Liver (tissue), 9 donors: ENCODE data around the gene DEPDC5. TPM values are rescaled to one million over a fixed set of nuclear protein-coding genes. Genes with fewer than 3 reads are reported as not detected.

ENCODE experiments used
- DNase-seq: peaks from one replicate; pipeline ENCODE4 v3.0.0-alpha.2; 2017; ENCODE audit warnings: low spot score
- H3K27ac ChIP-seq, 2 donors: one replicate each; pipeline ENCODE4 v1.7.0; 2013; ENCODE audit warnings: inconsistent platforms in 2 of 2, low read length in 2 of 2, control low read depth in 1 of 2, low read depth in 1 of 2, mild to moderate bottlenecking in 1 of 2
- H3K27me3 ChIP-seq, 4 donors: one replicate each; pipeline versions ENCODE4 v1.6.1 to v1.7.0; 2013; ENCODE audit warnings: low read length in 3 of 4, inconsistent platforms in 1 of 4, mild to moderate bottlenecking in 1 of 4, moderate library complexity in 1 of 4; ENCODE audit not compliant: control insufficient read depth in 4 of 4, insufficient read depth in 4 of 4
- H3K36me3 ChIP-seq, 4 donors: one replicate each; pipeline versions ENCODE4 v1.6.1 to v1.7.0; 2013; ENCODE audit warnings: low read length in 3 of 4, mild to moderate bottlenecking in 3 of 4, low read depth in 1 of 4, moderate library complexity in 1 of 4; ENCODE audit not compliant: control insufficient read depth in 4 of 4, insufficient read depth in 3 of 4
- H3K4me1 ChIP-seq, 4 donors: one replicate each; pipeline versions ENCODE4 v1.6.1 to v1.7.0; 2013; ENCODE audit warnings: low read length in 3 of 4, mild to moderate bottlenecking in 3 of 4, moderate library complexity in 1 of 4; ENCODE audit not compliant: control insufficient read depth in 4 of 4, insufficient read depth in 4 of 4
- H3K4me3 ChIP-seq, 3 donors: one replicate each; pipeline versions ENCODE4 v1.6.1 to v1.7.0; 2013; ENCODE audit warnings: low read length in 3 of 3, control low read depth in 1 of 3, low read depth in 1 of 3, mild to moderate bottlenecking in 1 of 3
- H3K9ac ChIP-seq, 2 donors: one replicate each; pipeline ENCODE4 v1.7.0; 2013; ENCODE audit warnings: low read length in 2 of 2, mild to moderate bottlenecking in 2 of 2, moderate library complexity in 2 of 2, control low read depth in 1 of 2, low read depth in 1 of 2
- H3K9me3 ChIP-seq, 4 donors: one replicate each; pipeline versions ENCODE4 v1.6.1 to v1.7.0; 2013; ENCODE audit warnings: low read length in 3 of 4; ENCODE audit not compliant: control insufficient read depth in 4 of 4
- FOXA1 ChIP-seq: IDR thresholded peaks from 2 replicates; pipeline ENCODE4 v1.6.1; 2016; ENCODE audit warnings: antibody characterized with exemption
- FOXA2 ChIP-seq: IDR thresholded peaks from 2 replicates; pipeline ENCODE4 v1.6.1; 2016; ENCODE audit warnings: antibody characterized with exemption
- GABPA ChIP-seq, 2 donors: IDR thresholded peaks in 1 of 2; conservative IDR thresholded peaks in 1 of 2; 2 replicates each; pipeline ENCODE4 v1.6.1; 2016; ENCODE audit warnings: antibody characterized with exemption in 2 of 2, mild to moderate bottlenecking in 1 of 2, moderate library complexity in 1 of 2
- HNF4A ChIP-seq, 2 donors: conservative IDR thresholded peaks; 2 replicates each; pipeline ENCODE4 v1.6.1; 2016; ENCODE audit warnings: antibody characterized with exemption in 2 of 2, mild to moderate bottlenecking in 2 of 2
- HNF4G ChIP-seq: IDR thresholded peaks from 2 replicates; pipeline ENCODE4 v1.6.1; 2016; ENCODE audit warnings: antibody characterized with exemption
- JUND ChIP-seq, 2 donors: IDR thresholded peaks; 2 replicates each; pipeline ENCODE4 v1.6.1; 2016; ENCODE audit warnings: antibody characterized with exemption in 2 of 2
- RAD21 ChIP-seq, 2 donors: IDR thresholded peaks; 2 replicates each; pipeline ENCODE4 v1.6.1; 2016; ENCODE audit warnings: antibody characterized with exemption in 2 of 2, mild to moderate bottlenecking in 2 of 2
- RXRA ChIP-seq, 2 donors: IDR thresholded peaks; 2 replicates each; pipeline ENCODE4 v1.6.1; 2017 to 2018; ENCODE audit warnings: antibody characterized with exemption in 2 of 2, mild to moderate bottlenecking in 1 of 2
- SP1 ChIP-seq: IDR thresholded peaks from 2 replicates; pipeline ENCODE4 v1.6.1; 2018; ENCODE audit warnings: antibody characterized with exemption, mild to moderate bottlenecking
- TAF1 ChIP-seq: conservative IDR thresholded peaks from 2 replicates; pipeline ENCODE4 v1.6.1; 2016; ENCODE audit warnings: antibody characterized with exemption, mild to moderate bottlenecking
- YY1 ChIP-seq: IDR thresholded peaks from 2 replicates; pipeline ENCODE4 v1.6.1; 2016; ENCODE audit warnings: antibody characterized with exemption, mild to moderate bottlenecking
- WGBS: extraction: QIAGEN DNeasy Blood & Tissue Kit; methylation state at CpG from one replicate; pipeline ENCODE4 v1.1.7; 2013; 5-methylcytosine and 5-hydroxymethylcytosine counted together
- polyA plus RNA-seq, 2 donors: library from polyadenylated mRNA; stranded (reverse) in 1 of 2; unstranded in 1 of 2; fragments of 200-250 nt in 1 of 2; fragments of >200 nt in 1 of 2; fragmentation: Nextera tagmentation in 1 of 2; extraction: Ambion mirVana in 1 of 2; gene quantifications; one replicate each; pipeline versions ENCODE4 v1.2.1 to v1.2.3, GENCODE V29; 2013 to 2015
- total RNA-seq, 2 donors: library from RNA; depleted of rRNA; stranded (reverse); fragments of >200 nt; gene quantifications; one replicate each; pipeline ENCODE4 v1.2.3, GENCODE V29; 2014
- TF ChIP-seq, protein P1 (sequence below): fragments of 150-350 bp; IDR thresholded peaks from 2 replicates; pipeline ENCODE4 v1.5.1; 2017; ENCODE audit warnings: improper control_type of control experiment, low read depth, low read length; ENCODE audit not compliant: missing input control
- TF ChIP-seq, protein P2 (sequence below): IDR thresholded peaks from 2 replicates; pipeline ENCODE4 v1.6.1; 2016; ENCODE audit warnings: antibody characterized with exemption
- TF ChIP-seq, protein P3 (sequence below): IDR thresholded peaks from 2 replicates; pipeline ENCODE4 v1.6.1; 2016; ENCODE audit warnings: antibody characterized with exemption
- TF ChIP-seq, protein P4 (sequence below): IDR thresholded peaks from 2 replicates; pipeline ENCODE4 v1.6.1; 2016; ENCODE audit warnings: antibody characterized with exemption, mild to moderate bottlenecking
- TF ChIP-seq, protein P5 (sequence below): IDR thresholded peaks from 2 replicates; pipeline ENCODE4 v1.6.1; 2016; ENCODE audit warnings: antibody characterized with exemption
- donor health status: healthy.
- donor health status: healthy.
- donor health status: healthy.
- donor health status: healthy.
- donor health status: healthy.

Gene DEPDC5
- total and polyA plus RNA-seq, 4 donors = 5.5 to 19.4 (median 12.6) TPM

DNA sequence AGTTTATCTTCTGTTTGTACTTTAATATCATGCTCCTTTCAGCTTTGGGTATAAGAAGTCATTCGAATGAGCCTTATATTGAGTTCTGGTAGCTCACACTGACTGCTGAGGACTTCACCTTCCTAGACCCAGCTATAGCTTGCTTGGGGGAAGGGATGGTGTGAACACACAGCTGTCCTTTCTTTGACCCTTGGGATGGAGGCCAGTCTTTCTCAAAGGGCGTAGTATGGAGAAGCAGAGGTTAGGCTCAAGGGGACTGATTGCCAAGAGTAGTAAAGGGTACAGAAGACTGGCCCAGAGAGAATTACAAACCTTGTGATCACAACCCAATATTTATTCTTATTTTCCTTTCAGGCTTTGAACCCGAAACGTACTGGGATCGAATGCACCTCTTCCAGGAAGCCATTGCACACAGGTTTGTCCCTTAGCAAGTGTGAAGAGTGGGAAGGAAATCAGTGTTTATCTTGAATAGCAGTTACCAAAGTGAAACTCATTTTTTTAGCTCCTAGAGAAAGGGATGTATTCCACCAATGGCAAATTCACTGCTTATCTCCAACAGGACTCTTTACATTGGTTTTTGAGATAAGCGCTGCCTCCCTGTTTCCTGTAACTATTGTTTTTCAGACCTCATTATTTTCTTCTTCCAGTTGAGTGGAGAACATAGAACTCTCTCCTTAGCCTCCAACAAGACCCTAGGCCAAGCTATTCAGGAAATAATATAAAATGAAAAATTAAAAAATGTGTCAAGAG, 147.7 kb downstream of the DEPDC5 start:
- H3K9ac ChIP-seq = no peak overlapping the region
- WGBS = 85% methylated on average over 6 of the region's 6 CpGs
- H3K27me3 ChIP-seq = no peaks in the 10 kb centered on the region
- DNase-seq = no peak
- H3K27ac ChIP-seq = no peak overlapping the region
- TF ChIP-seq TAF1 (no peak), RAD21 (IDR thresholded peaks at IDR 0.05) (no peak), GABPA (IDR thresholded peaks at IDR 0.05 in 1 of 2, conservative IDR thresholded peaks at IDR 0.05 in 1 of 2) (no peak), SP1 (no peak), RXRA (IDR thresholded peaks at IDR 0.05) (no peak), FOXA2 (no peak), HNF4G (no peak), HNF4A (conservative IDR thresholded peaks at IDR 0.05) (no peak), JUND (IDR thresholded peaks at IDR 0.05) (no peak), YY1 (no peak), FOXA1 (no peak)
- TF ChIP-seq, protein P1, sequence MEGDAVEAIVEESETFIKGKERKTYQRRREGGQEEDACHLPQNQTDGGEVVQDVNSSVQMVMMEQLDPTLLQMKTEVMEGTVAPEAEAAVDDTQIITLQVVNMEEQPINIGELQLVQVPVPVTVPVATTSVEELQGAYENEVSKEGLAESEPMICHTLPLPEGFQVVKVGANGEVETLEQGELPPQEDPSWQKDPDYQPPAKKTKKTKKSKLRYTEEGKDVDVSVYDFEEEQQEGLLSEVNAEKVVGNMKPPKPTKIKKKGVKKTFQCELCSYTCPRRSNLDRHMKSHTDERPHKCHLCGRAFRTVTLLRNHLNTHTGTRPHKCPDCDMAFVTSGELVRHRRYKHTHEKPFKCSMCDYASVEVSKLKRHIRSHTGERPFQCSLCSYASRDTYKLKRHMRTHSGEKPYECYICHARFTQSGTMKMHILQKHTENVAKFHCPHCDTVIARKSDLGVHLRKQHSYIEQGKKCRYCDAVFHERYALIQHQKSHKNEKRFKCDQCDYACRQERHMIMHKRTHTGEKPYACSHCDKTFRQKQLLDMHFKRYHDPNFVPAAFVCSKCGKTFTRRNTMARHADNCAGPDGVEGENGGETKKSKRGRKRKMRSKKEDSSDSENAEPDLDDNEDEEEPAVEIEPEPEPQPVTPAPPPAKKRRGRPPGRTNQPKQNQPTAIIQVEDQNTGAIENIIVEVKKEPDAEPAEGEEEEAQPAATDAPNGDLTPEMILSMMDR = no peak
- TF ChIP-seq, protein P2, sequence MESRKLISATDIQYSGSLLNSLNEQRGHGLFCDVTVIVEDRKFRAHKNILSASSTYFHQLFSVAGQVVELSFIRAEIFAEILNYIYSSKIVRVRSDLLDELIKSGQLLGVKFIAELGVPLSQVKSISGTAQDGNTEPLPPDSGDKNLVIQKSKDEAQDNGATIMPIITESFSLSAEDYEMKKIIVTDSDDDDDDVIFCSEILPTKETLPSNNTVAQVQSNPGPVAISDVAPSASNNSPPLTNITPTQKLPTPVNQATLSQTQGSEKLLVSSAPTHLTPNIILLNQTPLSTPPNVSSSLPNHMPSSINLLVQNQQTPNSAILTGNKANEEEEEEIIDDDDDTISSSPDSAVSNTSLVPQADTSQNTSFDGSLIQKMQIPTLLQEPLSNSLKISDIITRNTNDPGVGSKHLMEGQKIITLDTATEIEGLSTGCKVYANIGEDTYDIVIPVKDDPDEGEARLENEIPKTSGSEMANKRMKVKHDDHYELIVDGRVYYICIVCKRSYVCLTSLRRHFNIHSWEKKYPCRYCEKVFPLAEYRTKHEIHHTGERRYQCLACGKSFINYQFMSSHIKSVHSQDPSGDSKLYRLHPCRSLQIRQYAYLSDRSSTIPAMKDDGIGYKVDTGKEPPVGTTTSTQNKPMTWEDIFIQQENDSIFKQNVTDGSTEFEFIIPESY = no peak
- TF ChIP-seq, protein P3, sequence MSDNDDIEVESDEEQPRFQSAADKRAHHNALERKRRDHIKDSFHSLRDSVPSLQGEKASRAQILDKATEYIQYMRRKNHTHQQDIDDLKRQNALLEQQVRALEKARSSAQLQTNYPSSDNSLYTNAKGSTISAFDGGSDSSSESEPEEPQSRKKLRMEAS = no peak
- TF ChIP-seq, protein P4, sequence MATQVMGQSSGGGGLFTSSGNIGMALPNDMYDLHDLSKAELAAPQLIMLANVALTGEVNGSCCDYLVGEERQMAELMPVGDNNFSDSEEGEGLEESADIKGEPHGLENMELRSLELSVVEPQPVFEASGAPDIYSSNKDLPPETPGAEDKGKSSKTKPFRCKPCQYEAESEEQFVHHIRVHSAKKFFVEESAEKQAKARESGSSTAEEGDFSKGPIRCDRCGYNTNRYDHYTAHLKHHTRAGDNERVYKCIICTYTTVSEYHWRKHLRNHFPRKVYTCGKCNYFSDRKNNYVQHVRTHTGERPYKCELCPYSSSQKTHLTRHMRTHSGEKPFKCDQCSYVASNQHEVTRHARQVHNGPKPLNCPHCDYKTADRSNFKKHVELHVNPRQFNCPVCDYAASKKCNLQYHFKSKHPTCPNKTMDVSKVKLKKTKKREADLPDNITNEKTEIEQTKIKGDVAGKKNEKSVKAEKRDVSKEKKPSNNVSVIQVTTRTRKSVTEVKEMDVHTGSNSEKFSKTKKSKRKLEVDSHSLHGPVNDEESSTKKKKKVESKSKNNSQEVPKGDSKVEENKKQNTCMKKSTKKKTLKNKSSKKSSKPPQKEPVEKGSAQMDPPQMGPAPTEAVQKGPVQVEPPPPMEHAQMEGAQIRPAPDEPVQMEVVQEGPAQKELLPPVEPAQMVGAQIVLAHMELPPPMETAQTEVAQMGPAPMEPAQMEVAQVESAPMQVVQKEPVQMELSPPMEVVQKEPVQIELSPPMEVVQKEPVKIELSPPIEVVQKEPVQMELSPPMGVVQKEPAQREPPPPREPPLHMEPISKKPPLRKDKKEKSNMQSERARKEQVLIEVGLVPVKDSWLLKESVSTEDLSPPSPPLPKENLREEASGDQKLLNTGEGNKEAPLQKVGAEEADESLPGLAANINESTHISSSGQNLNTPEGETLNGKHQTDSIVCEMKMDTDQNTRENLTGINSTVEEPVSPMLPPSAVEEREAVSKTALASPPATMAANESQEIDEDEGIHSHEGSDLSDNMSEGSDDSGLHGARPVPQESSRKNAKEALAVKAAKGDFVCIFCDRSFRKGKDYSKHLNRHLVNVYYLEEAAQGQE = no peak
- TF ChIP-seq, protein P5, sequence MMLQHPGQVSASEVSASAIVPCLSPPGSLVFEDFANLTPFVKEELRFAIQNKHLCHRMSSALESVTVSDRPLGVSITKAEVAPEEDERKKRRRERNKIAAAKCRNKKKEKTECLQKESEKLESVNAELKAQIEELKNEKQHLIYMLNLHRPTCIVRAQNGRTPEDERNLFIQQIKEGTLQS = no peak
- no peak overlapping the region for H3K4me3 ChIP-seq
- H3K9me3 ChIP-seq = no peaks in the 10 kb centered on the region
- no peaks in the 10 kb centered on the region for H3K4me1 ChIP-seq
- H3K36me3 ChIP-seq = peaks cover 8 to 58% (median 38%) of the 10 kb centered on the region in 4 donors
